ENCODE measurements around the gene OR2V2.
"Not testable (repeated sequence)": the region's sequence is repeated elsewhere in the genome, so short reads cannot be mapped to it uniquely, and the experiment has no call there.

The OR2V2 gene

DNA sequence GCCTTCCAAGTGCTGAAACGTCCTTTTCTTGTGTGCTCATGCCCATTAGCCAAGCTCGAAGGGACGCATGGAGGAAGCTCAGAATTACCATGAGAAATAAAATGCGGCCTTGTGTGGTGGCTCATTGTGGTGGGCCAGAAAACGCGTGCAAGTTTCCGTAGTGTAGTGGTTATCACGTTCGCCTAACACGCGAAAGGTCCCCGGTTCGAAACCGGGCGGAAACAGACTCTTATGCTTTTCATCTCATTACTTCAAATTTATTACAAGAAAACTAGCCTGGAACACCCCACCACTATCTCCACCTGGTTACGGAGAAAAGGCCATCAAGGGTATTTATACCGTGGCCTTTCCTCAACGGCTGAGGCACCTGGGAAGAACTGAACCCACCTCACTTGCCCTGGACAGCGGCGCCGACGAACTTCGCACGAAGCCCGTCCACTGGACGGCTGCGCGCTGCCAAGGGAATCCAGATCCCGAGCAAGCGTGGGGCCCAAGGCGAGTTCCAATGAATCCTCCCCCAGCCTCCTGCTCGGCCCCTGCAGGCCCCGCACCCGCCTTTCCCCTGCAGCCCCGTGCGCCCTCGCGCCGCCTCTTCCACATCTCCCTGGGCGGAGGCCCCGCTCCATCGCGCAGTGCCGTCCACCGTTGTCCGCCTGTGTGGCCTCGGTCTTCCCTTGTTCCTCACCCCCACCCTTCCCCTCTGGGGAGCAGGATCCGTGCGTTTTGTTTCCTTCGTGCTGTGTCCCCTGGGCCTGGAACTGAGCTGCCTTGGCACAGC is 22.3 kb downstream of the OR2V2 start:
- not testable (repeated sequence) for DNase-seq (ENCODE audit: low read depth)

DNA sequence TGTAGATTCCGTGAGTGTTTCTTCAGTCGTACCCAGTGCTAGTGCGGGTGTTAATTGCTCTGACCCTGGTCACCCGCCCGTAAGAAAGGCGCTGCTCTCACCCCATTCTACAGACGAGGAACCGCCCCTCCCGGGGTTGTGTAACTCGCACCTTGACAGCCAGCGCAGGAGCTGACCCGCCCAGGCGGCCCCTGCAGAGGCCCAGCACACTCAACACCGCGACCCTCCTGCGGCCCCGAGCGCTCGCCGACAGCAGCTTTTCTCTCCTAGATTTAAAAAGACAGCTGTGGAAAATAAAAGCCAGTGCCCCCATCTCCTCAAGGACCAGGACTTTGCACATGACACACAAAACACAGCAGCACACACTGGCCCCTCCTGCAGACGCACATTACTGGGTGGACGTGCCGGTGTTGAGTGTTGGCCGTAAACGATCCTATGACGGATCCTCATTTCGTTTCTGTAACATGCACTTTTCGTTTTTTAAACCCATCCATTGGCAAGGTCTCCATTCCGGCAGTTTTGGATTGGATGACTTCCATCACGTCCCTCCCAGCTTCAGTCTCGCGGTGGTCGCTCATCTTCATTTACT is 22.9 kb downstream of the OR2V2 start:
- DNase-seq (ENCODE audit: low read depth): no peak

DNA sequence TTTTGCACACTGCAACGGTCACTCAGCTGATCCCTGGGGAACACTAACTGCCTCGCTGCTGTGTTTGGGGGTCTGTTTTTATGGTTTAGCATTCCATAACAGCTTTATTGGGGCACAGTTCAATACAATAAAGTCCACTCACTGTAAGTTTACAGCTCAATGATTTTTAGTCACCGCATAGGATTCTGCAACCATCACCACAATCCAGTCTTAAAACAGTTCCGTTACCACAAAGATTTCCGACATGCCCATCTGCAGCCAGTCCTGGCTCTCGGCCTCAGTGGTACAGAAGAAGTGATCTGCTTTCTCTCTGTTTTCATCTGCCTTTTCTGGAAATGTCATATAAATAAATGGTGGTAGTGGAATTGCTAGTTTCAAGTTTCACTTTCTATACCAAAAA is 23.6 kb downstream of the OR2V2 start:
- no peak for DNase-seq (ENCODE audit: low read depth)

DNA sequence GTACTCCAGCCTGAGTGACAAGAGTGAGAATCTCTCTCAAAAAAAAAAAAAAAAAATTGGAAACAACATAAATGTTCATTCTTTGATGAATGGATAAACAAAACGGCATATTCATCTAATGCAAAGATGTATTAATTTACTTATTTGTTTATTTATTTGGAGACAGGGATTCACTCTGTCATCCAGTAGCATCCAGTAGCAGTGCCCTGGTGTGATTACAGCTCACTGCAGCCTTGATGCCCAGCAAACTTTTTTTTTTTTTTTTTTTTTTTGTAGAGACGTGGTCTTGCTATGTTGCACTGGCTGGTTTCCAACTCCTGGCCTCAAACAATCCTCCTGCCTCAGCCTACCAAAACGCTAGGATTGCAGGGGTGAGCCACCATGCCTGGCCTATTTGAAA is 24.4 kb downstream of the OR2V2 start:
- no peak for DNase-seq (ENCODE audit: low read depth)

DNA sequence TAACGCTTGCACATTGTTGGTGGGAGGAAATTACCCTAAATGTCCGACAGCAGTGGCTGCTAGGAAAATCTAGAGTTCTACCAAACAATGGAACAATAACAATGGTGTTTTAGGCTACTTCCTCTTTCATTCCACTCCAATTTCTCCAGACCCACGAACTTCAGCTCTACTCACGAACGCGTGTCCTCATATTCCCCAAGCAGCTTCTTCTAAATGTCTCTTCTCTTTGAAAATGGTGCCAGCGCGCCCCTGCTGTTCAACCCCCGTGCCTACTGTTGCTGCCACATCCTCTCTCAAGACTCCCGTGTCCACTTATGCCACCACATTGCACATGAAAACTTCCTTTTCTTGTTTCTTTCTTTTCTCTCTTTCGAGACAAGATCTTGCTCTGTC is 25.6 kb downstream of the OR2V2 start:
- no peak for DNase-seq (ENCODE audit: low read depth)

DNA sequence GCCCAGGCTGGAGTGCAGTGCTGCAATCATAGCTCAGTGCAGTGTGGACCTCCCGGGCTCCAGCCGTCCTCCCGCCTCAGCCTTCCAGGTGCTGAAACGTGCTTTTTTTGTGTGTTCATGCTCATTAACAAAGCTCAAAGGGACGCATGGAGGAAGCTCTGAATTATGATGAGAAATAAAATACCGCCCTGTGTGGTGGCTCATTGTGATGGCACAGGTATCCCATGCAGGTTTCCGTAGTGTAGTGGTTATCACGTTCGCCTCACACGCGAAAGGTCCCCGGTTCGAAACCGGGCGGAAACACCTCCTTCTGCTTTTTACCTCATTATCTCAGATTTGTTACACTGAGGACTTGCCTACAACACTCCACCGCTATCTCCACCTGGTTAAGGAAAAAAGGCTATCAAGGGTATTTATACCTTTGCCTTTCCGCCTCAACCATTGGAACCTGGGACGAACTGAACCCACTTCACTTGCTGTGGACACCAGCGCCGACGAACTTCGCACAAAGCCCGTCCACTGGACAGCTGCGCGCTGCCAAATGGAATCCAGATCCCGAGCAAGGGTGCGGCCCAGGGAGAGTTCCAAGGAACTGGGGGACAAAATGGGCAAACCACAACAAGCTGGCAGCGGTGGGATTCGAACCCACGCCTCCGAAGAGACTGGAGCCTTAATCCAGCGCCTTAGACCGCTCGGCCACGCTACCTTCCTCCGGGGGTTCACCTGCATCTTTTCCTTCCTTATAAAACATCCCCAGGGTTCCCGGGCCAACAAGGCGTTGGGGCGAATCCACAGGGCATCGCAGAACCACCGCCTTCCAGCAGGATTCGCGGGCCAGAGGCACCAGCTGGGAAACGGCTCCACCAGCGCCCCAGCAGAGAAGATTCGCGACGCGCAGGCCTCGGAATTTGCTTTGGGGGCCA is 26.3 kb downstream of the OR2V2 start:
- no peak for DNase-seq (ENCODE audit: low read depth)

DNA sequence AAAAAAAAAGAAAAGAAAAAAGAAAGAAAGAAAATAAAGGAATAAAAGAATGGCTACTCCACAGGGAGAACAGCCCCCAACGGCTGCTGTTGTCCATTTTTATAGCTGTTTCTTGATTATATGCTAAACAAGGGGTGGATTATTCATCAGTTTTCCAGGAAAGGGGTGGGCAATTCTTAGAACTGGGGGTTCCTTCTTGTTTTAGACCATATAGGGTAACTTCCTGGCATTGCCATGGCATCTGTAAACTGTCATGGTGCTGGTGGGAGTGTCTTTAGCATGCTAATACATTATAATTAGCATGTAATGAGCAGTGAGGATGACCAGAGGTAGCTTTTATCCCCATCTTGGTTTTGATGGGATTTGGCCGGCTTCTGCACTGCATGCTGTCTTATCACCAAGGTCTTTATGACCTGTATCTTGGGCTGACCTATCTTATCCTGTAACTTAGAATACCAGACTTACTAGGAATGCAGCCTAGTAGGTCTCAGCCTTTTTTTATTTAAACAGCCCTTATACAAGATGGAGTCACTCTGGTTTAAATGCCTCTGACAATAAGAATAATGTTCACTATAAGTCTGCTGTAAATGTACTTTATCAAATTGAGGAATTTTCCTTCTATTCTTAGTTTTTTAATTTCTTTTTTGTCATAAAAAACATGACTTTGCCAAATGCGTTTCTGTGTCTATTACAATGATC is 29.0 kb downstream of the OR2V2 start:
- DNase-seq (ENCODE audit: low read depth): no peak

DNA sequence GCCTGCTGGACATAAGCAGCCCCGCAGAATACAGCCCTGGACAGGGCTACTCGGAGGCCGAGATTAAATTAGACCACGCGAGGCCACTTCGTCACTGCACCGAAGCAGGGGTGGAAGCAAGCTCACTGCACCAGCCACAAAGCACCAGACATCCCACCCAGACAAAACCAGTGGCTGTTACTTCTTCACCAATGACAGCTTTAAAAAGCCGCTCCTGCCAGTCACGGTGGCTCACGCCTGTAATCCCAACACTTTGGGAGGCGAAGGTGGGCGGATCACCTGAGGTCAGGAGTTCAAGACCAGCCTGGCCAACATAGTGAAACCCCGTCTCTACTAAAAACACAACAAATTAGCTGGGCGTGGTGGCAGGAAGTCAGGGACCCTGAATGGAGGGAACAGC is 30.2 kb downstream of the OR2V2 start:
- not testable (repeated sequence) for DNase-seq (ENCODE audit: low read depth)

DNA sequence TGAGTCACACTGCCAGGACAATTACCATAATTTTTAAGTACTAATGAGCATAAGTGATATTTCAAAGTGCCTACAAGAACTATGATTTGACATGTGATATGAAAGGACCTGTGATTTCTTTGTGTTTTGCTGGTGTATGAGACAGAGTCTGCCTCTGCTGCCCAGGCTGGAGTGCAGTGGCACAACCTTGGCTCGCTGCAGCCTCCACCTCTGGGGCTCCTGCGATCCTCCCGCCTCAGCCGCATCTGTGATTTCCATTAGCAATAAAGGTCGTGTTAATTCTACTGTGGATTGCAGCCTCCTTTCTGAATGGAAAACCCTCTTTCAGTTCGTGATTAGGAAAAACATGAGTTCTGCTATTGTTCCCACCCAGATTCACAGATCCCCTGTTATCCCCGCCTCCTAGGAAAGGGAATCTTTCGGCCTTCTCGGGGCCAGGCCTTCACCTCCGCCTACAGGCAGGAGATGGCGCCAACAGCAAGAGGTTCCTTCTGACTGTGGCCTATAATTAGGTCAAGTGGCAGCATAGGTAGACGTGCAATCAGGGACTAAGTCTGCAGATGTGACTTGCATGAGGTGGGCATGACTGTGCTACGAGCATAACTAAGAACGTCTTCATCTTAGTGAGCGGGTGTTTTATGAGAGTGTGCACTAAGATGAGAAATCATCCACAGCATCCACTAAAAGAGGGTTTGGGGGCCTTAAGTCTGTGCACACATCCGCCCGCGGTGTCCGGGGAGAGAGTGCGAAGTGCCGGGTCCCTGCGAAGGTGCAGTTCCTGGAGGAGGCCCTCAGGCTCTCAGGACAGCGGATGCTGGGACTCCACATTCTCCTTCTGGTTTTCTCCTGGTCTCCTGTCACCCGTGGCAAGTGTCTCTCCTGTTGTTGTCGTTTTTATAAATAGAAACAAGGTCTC is 34.5 kb downstream of the OR2V2 start:
- no peak for DNase-seq (ENCODE audit: low read depth)

DNA sequence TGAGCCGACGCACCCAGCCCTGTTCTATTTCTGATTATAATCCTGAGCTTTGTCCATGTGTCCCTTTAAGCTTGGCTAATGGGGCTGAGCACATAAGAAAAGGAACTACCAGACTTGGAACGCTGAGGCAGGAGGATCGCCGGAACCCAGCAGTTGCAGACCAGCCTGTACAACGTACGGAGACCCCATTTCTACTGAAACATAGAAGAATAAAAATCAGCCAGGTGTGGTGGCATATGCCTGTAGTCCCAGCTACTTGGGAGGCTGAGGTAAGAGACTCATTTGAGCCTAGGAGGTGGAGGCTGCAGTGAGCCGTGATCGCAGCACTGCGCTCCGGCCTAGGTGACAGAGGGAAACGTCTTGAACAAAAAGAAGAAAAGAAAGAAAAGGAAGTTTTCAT is 35.3 kb downstream of the OR2V2 start:
- no peak for DNase-seq (ENCODE audit: low read depth)

DNA sequence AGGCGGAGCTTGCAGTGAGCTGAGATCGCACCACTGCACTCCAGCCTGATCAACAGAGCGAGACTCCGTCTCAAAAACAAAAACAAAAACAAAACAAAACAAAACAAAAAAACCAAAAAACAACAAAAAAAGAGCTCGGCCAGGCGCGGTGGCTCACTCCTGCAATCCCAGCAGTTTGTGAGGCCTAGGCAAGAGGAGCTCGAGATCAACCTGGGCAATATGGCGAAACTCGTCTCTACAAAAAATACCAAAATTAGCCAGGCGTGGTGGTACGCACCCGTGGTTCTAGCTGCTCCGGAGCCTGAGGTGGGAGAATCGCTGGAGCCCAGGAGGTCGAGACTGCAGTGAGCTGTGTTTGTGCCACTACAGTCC is 37.4 kb downstream of the OR2V2 start:
- DNase-seq (ENCODE audit: low read depth): no peak

DNA sequence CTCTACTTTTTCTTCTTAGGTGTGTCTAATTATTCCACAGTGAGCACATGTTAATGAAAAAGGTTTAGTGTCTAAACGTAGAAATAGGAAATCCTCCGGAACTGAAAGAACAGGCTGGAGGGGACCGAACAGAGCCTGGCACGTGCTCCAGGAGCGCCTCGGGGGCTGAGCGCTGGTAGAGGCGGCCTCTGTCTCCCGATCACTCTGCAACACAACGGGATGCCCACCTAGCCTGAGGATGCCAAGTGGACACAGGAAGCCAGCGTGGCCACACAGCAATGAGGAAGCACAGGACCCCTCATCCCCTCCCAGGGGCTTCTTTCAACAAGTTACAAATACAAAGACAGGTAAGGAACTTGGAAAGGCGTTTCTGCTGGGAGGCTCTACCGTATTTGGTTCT is 38.2 kb downstream of the OR2V2 start:
- no peak for DNase-seq (ENCODE audit: low read depth)

DNA sequence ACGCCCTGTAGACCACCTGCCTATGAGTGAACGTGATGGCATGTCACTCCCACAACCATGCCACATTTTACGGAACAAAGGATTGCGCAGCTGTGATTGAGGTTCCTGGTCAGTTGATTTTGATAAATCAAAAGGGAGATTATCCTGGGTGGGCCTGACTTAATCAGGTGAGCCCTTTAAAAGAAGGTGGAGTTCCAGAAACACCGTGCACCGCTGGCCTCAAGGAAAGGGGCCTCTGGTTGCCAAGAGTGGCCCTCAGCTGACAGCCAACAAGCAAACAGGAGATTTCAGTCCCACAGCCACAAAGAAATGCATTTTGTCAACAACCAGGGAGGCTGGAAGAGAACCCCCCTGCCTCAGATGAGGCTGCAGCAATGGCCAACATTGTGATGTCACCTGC is 38.6 kb downstream of the OR2V2 start:
- DNase-seq (ENCODE audit: low read depth): no peak

DNA sequence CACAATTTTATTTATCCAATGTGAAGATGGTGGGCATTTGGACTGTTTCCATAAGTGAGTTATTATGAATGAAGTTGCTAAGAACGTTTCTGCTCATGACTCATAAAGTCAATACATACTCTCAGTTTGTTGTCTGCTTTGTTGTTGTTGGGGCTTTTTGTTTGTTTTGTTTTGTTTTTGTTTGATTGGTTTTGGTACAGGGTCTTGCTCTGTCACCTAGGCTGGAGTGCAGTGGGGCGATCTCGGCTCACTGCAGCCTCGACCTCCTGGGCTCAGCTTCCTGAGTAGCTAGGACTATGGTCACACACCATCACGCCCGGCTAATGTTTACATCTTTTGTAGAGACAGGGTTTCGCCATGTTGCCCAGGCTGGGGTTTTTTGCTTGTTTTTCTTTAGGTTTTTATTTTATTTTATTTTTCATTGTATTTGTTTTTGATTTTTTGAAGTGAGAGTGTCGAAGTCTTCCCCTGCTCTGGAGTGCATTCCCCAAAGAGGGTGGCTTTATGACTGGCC is 39.7 kb downstream of the OR2V2 start:
- no peak for DNase-seq (ENCODE audit: low read depth)

DNA sequence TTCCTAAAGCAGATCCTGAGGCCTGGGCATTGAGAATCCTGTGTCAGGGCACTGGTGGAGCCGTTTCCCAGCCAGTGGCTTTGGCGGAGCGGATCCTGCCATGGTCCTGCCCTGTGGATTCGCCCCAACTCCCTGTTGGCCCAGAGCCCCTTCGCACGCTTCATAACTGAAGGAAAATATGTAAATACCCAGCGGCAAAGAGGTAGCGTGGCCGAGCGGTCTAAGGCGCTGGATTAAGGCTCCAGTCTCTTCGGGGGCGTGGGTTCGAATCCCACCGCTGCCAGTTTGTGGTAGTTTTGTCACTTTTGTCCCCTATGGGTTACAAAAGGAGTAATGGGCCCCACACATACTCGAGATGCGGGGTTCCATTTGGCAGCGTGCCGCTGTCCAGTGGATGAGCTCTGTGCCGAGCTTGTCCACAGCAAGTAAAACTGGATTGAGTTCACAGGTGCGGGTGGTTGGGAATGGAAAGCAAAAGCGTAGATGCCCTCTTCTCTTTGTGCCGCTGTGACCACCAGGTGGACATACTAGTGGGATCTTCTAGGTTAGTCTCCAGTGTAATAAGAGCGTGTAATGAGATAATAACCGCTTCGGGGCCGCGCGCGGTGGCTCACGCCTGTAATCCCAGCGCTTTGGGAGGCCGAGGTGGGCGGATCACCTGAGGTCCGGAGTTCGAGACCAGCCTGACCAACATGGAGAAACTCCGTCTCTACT is 40.3 kb downstream of the OR2V2 start:
- DNase-seq (ENCODE audit: low read depth): no peak

DNA sequence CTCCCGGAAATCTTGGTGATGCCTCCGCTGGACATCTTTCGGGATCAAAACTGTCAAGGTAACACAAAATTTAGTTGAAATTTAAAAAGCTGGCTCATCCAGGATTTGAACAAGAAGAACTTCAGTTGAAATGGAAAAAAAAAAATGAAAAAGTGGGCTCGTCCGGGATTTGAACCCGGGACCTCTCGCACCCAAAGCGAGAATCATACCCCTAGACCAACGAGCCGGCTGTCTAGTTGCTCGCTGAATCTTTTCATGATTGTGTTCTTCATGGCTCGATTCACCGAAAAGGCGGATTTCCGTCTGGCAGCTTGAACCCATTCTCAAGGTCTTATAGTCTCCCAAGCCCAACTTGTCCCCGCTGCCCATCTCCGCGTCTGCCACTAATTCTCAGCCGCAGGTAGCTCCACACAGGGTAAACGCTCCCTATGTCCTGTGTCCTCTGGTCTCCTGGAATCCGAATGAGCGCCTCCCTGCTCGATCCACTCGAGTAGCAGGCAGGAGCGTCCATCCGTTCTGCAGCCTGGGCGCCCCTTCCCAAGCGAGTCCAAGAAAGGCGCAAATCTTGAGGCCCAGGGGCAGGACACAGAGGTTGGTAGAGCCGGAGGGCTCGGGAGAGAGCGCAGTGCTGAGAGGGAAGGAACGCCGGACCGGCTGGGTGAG is 41.4 kb downstream of the OR2V2 start:
- DNase-seq (ENCODE audit: low read depth): no peak

DNA sequence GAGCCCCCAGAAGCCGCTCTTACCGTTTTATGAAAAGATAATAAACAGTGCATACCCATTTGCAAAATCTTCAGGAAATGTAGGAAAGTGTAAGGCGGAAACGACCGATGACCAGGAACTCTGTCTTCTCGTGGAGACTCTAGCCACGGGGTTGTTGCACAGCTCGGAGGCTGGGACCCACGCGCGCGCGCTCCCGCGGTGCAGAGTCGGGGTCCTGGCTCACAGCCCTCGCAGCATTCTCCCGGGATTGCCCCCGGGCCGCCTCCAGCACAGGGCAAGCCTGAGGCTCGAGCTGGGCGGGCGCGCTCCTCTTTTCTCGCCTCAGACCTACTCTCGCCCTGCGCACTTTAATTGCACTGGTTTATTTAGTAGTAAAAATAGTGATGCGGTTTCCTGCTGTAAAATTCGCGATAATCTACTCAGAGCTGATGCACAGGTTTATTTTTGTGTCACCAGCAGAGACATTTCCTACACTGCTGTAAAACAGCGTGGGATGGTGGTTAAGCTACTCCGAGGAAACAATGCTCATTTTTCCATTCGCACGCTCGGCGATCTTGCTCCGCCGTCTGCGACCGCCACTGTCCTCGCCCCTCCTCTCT is 42.1 kb downstream of the OR2V2 start:
- no peak for DNase-seq (ENCODE audit: low read depth)

DNA sequence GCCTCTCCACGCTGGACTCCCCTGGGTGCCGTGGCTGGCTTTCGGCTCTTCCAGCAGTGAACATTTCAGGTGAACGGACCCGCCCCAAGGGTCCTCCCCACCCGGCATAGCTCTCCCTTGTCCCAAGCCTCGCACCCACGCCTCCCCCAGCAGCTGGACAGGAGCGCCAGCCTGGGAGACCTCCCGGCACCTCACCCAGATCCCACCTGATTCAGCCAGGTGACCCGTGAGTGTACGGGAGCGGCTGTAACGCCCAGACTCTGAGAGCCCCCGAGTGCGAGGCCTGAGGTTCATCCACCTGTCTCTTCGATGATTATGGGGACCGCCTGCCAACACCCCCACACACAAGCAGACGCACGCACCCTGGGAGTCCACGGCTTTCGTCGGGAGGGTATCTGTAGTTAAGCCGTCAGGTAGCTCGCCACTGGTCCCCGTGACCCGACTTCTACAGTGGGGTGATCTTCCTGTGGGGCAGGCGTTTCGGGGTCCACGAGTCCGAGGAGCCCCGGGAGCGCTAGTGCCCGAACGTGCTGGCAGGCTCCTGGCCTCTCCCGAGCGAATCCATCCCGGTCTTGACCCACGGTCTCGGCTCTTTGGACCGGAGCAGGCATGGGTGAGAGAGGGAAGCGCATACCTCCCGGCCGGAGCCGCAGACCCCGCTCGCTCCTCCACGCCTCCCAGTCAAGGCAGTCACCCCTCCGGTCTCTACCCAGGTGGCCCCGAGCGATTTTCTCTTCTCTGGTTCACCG is 42.8 kb downstream of the OR2V2 start:
- DNase-seq (ENCODE audit: low read depth): no peak
